GM12873 (cell line): ENCODE data around the gene PROKR1.

Experiments used
- TF ChIP-seq, protein P1 (sequence below): IDR thresholded peaks from 2 replicates; pipeline ENCODE4 v1.5.1; 2012; ENCODE audit warnings: low read depth, mild to moderate bottlenecking, moderate library complexity, low read length, control low read depth; ENCODE audit not compliant: insufficient read depth; ENCODE audit errors: missing control alignments

The PROKR1 gene

DNA sequence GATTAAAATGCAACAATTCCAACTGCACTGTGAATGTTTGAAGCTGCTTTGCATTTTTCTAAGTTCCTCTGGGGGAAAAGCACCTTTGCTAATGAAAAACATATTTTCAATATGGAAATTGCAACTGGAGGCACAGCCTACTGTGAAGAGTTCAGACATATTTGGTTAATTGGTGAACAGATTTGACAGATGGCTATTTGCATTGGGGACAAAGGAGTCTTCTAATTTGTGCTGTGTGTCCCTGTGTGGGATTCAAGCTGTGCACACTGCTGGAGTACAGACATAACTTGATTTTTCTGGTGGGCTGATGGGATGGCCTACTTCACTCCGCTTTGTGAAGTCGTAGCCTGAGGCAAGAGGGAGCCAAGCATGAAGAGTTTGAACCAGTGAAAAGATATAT, 50.6 kb downstream of the PROKR1 start:
- TF ChIP-seq, protein P1, sequence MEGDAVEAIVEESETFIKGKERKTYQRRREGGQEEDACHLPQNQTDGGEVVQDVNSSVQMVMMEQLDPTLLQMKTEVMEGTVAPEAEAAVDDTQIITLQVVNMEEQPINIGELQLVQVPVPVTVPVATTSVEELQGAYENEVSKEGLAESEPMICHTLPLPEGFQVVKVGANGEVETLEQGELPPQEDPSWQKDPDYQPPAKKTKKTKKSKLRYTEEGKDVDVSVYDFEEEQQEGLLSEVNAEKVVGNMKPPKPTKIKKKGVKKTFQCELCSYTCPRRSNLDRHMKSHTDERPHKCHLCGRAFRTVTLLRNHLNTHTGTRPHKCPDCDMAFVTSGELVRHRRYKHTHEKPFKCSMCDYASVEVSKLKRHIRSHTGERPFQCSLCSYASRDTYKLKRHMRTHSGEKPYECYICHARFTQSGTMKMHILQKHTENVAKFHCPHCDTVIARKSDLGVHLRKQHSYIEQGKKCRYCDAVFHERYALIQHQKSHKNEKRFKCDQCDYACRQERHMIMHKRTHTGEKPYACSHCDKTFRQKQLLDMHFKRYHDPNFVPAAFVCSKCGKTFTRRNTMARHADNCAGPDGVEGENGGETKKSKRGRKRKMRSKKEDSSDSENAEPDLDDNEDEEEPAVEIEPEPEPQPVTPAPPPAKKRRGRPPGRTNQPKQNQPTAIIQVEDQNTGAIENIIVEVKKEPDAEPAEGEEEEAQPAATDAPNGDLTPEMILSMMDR = no peak

DNA sequence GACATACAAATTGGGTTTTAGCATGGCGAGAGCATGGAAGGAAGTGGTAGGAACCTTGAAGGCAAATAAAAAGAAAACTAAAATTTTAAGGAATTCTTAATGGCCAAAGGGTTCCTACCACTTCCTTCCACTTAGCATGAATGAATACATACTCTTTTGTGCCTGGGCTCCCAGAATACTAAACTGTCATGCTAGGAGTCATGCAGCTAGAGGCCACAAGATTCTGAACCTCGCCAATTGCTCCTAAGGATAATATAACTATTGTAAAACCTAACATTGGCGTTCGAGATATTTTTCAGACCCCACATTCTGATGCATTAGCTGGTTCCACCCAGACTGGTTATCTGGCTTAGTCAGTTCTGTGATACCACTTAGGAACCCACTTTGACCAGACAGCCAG, 52.6 kb downstream of the PROKR1 start:
- TF ChIP-seq, protein P1 = no peak

DNA sequence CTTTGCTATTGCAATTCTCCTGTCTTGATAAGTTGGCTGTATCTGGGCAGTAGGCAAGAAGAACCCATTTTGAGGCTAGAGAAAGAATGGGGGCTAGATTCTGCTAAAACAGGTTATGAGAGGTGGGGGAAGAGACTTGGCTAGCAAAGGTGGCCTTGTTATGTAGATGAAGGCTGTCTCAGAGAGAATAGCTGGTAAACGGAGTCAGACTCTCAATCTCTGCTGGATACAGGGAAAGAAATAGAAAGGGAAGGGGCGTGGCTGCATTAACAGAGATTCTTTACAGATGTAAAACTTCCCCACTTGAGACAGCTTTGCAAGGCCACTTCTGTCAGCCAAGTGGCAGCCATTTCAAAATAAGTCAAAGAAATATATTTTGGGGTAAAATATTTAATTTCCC, 53.2 kb downstream of the PROKR1 start:
- TF ChIP-seq, protein P1 = no peak

DNA sequence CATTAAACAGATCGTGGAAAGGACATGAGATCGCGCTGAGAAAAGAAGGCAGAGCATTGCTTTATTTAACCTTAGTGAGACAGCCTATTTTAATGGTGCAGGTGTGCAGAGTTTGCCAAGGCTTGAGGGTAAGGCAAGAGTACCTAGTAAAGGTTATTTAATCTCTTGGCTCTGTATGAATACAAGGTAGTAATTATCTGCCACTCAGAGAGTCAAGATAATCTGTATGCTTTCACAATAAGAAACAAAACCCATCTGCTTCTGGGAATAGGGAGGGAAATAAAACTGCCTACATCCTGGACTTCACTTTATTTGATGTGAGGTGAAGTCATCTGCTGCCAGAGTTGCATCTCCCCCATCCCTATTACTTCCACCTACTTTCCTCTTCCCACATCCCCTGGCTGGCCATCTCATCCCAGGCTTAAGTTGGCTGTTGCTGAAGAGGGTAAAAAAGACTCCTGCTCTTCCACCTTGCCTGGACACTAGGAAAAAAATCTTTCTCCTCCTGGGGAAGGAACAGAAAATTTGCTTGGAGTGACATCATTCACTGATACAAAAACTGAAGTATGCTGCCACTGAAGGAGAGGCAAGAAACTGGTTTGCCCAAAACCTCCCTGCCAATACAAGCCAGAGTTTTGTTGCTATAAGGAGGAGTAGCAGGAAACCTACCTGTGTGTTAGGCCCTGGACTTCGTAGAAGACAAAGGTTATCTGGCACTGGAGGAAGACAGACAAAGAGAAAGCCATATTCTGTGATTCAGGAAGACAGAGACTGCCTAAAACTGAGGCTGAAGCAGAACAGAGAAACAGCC, 55.4 kb downstream of the PROKR1 start:
- TF ChIP-seq, protein P1 = no peak

DNA sequence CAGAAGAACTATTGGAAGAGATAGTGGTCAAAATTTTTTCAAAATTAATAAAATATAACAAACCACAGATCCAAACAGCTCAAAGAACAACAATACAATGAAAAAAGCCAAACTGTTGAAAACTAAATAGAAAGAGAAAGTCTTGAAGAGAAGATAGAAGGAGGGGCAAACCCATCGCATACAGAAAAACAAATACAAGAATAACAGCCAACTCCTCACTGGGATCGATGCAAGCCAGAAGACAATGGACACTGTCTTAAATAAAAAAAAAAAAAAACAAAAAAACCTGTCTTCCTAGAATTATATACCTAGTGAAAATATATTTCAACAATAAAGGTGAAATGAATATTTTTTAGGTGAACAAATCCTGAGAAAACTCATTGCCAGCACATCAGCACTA, 57.2 kb downstream of the PROKR1 start:
- TF ChIP-seq, protein P1 = no peak

DNA sequence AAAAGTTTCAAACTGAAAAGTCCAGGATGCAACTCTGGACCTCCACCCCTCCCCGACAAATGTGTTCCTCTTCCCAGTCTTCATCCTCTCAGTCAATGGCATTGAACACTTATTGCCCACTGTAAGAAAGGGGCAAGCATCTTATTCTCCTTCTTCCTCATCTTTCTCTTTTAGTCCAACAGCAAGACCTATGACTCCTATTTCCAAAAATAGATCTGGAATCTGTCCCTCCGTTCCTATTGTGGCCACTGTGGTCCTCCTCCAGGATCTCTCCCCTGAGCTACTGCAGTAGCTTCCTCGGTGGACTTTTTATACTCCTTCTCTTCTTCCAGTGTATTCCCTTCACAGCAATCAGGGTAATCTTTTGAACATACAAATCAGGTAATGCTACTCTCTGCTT, 63.3 kb downstream of the PROKR1 start:
- TF ChIP-seq, protein P1 = no peak
